DMS79 (cell line): ENCODE measurements around the gene CBR3.

Experiments
- DNase-seq: peaks from one replicate; lab custom pipeline; 2025; lab: John Stamatoyannopoulos, UW

The CBR3 gene

DNA sequence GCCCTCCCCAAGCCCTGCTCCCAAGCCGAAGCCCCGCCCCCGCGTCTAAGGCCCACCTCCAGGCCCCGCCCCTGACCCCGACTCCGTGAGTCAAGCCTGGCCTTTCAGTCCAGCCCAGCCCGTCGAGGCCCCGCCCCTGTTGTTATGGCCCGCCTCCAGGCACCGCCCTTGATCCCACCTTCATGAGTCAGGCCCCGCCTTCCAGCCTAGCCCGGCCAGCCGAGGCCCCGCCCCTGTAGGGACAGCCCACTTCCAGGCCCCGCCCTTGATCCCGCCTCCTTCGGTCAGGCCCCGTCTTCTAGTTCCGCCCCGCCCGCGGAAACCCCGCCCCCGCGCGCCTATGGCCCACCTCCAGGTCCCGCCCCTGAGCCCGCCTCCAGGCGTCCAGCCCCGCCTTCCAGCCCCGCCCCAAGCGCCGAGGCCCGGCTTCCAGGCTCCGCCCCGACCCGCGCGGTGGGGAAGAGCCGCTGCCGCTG is 21.5 kb downstream of the CBR3 start:
- DNase-seq: peak; percentile 95

DNA sequence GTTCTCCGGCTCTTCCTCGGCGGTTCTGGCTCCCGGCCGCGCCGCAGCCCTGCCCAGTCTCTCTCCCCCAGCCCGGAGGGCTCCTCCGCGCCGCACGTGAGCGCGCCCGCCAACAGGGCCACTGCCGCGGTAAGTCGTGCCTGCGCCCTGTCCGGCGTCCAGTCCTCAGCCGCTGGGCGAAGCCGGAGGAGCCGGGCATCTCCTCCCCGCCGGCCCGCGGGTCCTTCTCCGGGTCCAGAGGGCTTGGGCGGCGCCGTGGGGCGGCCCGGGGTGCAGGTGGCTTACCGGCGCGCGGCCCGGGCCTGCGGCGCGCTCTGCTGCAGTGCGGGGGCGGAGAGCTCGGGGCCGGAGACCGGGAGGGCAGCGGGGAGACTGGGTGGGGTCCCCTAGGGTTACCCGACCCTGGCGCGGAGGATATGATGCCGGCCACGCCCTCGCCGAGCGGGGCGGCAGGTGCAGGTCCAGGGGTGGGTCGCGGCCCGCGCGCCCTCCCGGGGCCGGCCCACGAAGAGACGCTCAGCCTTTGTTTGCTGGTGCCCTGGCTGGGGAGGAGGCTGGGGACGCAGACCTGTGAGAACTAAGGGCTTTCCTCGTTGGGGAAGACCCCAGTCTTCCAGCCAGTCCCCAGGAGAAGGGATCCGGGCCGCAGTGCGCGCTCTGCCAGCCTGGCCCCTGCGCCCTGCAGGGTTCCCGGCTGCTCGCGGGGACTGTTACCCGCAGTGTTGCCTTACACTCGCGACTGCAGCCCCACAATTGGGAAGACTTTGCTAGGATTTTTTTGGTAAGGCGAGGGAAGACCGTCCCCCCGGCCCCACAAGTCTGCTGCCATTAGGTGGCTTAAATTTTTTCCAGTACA is 22.2 kb downstream of the CBR3 start, which contains the start of gene DOP1B:
DOP1B (plus strand) TSS at position 10 of the 856 bp plus-strand sequence. CDS start 7,910 bp downstream, outside the sequence.
- no peak for DNase-seq

DNA sequence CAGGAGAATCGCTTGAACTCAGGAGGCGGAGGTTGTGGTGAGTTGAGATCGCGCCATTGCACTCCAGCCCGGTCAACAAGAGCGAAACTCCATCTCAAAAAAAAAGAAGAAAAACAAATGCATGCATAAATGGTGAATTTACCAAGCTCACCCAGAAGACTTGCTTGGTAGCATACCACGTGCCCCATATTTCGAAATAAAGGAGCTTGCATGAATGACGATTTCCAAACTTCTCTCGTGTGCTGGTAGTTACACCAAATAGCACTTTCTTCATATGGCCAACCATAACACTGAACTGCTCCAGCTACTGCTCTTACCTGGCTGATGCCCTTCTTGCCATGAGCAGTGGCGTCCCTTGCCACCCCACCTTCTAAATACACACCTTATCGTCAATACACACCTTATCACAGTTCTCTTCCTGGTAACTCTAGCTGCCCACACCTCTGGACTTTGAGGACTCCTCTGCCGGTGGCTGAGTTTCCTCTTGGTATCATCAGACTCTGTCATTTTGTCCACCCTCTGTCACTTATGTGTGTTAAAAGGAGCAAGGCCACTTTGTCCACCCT is 24.6 kb downstream of the CBR3 start:
- DNase-seq: no peak

DNA sequence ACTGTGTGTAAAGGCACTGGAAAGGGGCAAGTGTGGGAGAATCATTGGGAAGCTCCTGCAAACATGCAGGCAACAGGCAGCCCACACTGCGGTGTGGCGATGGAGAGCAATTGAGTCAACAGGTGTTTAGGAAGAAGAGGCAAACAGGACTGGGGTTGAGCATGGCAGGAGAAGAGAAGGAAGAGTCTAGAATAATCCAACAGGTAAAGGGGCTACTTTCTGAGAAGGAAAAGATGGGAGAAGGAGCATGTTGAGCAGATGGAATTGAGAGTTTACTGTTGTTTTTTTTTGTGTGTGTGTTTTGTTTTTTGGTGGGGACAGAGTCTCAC is 25.9 kb downstream of the CBR3 start:
- no peak for DNase-seq

DNA sequence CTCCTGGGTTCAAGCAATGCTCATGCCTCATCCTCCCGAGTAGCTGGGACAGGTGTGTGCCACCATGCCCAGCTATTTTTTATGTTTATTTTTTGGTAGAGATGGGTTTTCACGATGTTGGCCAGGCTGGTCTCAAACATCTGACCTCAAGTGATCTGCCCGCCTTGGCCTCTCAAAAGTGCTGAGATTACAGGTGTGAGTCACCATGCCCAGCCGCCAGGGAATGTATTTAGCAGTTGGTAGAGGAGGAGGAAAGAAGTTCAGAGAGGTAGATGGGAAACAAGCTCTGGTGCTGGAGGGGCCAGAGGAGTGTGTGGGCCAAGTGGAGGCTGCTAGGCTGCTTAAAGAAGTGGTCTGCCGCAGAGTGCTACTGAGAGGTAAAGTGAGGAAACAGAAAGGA is 27.8 kb downstream of the CBR3 start:
- no peak for DNase-seq

DNA sequence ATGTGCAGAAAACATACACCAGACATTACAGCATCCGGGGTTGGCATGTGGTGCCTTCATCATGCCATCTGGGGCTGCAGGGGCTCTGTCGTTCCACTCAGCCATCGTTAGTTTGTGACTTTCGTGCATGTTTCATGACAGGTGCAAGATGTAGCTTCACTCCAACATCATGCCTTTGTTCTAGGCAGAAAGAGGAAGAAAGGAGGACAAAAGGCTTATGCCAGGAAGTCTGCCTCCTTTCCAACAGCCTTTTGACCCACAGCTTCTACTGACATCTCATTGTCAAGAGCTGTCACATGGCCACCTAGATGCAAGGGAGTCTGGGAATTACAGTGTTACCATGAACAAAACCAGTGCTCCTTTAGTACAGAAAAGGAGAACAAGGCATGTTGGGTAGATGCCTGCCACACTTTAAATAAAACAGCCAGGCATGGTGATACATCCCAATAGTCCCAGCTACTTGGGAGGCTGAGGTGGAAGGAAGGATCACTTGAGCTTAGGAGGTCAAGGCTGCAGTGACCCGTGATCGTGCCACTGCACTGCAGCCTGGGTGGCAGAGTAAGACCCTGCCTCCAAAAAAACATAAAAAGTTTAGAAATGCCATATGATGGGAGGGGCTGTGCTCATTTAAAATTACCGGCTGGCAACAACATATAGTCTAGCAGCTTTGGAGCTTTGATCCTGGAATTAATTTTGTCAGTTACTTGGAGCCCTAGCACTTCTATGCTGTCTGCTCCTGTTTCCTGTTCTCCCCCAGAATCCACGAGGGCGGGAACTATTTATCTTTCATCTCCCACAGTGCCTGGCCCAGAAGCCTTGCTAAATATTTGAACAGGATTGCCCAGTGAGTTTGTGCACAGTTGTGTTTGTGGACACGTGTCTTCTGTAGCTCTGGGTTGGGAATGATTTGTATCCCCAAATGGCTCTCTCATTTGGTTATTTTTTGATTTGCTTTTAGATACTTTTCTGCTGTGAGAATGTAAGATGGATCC is 29.2 kb downstream of the CBR3 start:
- DNase-seq: no peak

DNA sequence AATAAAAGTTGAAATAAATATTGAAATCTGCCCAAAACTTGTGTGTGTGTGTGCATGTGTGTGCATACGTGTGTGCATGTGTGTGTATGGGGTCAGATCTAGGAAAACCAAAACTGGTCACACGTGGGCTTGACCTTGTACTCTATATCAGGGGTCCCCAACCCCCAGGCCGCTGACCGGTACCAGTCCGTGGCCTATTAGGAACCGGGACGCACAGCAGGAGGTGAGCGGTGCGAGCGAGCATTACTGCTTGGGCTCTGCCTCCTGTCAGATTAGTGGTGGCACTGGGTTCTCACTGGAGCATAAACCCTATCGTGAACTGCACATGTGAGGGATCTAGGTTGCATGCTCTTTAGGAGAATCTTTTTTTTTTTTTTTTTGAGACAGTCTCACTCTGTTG is 30.5 kb downstream of the CBR3 start:
- no peak for DNase-seq

DNA sequence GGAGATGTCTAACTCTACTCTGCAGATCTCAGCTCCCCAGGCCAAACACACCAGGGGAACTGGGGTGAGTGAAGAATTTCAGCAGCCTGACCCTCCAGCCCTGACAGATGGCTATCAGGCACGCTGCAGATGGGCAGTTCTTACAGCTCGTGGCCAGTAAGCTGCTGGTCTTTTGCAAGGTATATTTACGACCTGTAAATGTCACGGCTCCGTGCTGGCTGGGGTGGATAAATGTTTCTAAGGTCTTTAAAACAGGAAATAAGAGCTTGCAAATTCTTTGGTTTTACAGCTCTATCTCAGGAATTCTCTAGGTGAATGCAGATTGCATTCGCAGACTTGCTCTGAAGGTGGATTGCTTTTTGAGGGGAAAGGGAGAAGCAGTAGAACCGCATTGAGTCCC is 31.8 kb downstream of the CBR3 start:
- no peak for DNase-seq

DNA sequence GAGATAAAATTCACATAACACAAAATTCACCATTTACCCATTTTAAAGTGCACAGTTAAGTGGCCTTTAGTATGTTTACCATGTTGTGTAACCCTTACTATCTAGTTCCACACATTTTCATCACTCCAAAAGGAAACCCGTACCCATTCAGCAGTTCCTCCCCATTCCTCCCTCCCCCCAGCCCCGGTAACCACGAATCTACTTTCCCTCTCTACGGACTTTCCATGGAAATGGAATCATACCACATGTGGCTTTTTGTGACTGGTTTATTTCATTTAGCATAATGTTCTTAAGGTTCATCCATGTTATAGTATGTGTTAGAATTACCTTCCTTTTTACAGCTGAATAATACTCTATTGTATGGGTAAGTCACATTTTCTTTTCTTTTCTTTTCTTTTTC is 32.7 kb downstream of the CBR3 start:
- DNase-seq: no peak

DNA sequence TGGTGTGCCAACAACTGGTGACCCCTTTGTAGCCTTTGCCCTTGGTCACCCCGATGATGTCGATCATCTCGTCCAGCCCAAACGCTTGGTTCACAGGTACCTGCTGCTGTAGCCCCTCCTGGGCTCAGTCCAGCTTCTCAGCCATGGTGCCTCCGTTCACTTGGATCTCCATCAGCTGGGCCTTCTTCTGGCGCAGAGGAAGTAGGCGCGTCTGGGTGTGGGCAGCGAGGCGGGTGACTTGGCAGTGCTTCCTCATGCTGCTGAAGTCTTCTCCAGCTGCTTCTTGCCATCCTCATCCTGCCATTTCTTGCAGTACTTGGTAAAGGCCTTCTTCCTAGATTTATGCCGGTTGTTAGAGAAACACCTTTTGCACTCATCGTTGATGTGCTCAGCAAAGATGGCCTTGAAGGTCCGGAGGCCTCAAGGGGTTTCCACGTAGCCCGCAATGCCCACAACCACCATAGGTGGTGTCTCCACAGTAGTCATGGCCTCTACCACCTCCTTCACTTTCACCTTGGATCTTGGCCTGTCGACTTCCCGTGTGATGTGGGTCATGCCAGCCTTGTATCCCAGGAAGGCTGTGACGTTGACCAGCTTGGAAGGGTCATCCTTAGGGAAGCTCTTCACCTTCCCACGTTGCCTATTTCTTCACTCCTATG is 34.7 kb downstream of the CBR3 start:
- DNase-seq: no peak

DNA sequence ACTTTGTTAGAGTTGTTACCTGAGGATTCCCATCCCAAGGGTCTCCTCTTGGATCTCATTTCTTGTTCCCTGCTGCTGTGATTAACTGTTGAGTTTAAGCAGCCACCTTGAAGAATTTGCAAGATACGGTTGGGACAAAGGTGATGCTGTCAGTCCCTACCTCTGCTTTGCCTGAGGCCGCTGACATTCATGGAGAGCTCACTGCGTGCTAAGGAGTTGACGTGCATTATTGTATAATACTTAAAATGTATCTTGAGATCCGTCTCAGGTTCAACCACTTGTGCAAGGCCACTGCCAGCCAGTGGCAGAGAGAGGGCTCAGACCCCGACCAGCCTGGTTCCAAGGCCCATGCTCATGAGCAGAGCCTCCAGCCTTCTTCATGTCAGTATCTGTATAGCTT is 35.9 kb downstream of the CBR3 start:
- DNase-seq: no peak

DNA sequence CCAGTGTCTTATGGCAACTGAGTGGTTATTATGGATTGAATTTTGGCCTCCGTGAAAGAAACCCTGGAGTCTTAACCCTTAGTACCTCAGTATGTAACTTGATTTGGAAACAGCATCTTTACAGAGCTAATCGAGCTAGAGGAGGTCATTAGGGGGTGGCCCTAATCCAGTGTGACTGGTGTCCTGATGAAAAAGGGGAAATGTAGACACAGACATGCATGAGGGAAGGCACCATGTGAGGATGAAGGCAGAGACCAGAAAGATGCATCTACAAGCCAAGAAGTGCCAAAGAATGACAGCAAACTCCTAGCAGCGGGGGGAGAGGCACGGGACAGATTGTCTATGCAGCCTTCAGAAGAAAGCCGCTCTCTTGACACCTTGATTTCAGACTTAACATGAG is 36.5 kb downstream of the CBR3 start:
- no peak for DNase-seq

DNA sequence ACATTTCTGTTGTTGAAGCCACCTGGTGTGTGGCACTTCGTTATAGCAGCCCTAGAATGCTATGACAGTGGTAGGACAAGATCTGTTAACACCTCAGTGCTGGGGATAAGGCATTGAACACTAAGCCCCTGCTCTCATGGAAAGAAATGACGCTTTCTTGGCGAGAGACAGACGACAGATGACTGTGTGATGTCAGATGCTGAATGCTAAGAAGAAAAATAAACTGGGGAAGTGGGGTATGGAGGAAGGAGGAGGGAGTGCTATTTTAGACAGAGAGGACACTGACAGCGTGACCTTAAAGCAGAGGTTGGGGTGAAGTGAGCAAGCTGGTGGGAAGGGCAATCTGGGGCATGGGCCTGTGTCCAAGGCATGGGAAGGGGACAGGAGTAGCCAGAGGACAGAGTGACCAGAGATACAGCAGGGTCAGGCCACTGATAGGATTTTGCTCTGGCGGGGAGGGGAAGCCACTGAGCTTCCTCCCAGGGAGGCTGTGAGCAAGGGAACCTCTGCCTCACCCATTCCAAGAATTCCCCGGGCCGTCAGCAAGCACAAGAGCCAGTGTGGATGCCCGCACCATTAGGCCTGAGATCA is 37.0 kb downstream of the CBR3 start:
- no peak for DNase-seq

DNA sequence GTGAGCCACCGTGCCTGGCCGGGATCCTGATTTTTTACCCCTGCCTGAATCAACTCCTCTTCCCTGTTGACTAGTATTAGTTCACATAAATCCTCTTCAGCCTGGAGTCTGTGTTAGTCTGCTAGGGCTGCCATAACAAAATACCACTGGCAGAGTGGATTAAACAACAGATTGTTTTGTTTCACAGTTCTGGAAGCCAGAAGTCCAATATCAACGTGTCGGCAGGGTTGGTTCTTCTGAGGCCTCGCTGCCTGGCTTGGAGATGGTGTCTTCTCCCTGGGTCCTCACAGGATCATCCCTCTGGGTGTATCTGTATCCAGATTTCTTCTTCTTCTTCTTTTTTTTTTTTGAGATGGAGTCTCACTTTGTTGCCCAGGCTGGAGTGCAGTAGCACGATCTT is 39.9 kb downstream of the CBR3 start:
- DNase-seq: no peak

DNA sequence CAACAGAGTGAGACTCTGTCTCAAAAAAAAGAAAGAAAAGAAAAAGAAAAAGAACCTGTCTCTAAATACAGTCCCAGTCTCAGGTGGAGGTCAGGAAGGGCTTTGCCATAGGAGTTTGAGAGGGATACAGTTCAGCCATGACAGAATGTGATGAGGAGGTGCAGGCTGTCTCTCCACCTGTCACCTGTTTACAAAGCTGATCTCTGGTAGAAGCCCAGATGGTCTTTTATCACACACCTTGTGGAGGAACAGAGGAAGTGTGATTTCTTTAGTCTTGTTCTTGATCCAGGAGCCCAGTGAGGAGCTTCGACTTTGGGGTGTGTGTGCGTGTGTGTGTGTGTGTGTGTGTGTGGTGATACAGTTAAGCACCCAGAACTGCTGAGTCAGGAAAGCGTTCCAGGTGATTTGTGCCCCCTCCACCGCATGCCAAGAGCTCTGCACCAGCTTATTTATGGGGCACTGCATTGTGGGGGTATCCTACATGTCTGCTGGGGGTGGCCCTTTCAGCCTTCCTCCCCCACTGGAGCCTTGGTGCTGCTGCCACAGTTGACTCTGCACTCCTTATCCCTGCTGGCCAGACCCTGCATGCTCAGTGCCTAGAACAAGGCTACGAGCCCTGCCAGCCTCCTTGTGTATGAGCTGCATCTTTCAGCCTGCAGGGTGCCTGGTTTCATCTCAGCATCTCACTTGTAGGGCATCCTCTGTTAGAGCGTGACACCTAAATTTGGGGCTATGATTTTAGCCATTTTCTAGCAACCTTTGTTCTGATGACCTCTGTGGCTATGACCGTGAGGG is 41.1 kb downstream of the CBR3 start:
- DNase-seq: no peak

DNA sequence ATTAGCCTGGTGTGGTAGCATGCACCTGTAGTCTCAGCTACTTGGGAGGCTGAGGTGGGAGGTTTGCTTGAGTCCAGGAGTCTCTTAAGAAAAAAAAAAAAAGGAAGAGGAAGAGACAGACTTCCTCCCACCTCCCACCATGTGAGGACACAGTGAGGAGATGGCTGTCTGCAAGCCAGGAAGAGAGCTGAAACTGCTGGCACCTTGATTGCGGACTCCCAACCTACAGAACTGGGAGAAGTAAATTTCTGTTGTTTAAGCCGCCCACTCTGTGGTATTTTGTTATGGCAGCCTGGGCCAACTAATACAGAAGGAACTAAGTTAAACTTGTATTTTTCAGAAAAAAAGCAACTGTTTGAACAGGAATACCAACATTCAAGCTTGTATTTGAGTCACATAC is 43.5 kb downstream of the CBR3 start:
- DNase-seq: no peak

DNA sequence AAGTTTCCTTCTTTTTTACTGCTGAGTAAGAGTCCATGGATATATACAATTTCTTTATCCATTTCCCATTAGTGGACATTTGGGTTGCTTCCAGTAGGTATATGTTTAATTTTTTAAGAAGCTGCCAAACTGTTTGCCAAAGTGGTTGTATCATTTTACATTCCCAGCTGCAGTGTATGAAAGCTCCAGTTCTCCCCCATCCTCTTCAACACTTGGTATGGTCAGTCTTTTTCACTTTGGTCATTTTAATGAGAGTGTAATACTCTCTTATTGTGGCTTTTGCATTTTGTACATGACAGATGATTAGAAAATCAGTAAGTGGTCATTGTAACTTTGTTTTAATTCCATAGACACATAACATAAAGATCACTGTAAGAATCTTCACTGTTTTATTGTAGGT is 44.3 kb downstream of the CBR3 start:
- no peak for DNase-seq

DNA sequence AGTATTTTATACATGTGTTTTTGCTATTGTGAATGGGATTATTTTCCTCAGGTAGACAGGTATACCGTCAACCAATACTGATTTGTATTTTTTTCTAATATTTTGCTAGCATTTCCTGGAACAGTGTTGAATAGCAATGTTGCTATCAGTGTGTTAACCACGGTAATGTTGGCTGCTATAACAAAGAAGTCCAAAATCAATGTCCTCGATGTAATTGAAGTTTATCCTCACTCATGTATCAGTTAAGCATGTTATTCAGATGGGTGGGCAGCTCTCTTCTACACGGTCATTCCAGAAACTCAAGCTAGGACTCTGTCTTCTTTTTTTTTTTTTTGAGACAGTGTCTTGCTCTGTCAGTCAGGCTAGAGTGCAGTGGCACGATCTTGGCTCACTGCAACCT is 46.1 kb downstream of the CBR3 start:
- DNase-seq: no peak

DNA sequence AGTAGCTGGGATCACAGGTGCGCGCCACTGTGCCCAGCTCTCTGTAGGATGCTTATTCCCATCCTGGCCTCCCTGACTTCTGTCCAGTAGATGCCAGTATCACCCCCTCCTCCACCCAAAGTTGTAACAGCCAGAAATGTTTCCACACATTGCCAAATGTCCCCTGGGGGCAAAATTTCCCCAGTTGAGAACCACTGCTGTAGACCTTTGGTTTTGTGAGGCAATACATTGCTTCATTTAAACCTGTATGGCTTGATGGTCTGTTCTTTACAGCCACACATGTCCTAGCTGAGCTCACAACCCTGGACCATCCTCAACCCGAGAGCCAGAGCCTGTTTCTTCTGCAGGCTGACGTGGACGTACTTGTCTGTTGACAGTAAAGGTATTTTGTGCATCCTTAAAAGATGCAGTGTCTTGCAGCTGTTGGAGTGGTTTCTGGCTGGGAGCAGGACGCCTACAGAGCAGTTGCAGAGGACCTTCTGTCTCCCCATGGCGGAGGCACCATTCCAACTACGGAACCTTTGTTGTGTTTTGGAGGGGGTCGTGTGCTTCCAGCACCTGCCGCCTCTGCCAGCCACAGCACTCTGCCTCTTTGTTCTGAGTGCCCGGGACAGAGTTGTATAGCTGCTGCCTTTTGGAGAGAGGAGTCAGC is 48.4 kb downstream of the CBR3 start:
- no peak for DNase-seq

DNA sequence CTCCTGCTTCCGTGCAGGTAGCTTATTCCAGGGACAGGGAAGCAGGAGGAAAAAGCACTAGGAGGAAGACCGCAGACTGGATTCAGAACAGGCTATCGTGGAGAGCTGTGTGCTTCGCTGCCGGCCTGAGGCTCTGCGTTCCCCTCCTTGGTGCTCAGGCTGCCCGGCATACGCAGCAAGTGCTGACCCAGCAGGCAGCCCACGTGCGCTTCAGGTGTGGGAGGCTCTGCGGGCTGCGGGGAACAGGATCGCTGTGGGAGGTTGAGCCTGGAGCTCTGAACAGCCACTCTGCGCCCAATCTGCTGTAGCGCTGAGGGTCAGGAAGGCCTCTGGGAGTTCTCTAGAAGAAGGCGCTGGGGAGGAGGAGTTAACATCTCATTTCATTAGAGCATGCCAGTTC is 49.7 kb downstream of the CBR3 start:
- DNase-seq: no peak
